ENCODE data around the gene ANO10.
"Not testable (repeated sequence)": the region's sequence is repeated elsewhere in the genome, so short reads cannot be mapped to it uniquely, and the experiment has no call there.

The ANO10 gene

DNA sequence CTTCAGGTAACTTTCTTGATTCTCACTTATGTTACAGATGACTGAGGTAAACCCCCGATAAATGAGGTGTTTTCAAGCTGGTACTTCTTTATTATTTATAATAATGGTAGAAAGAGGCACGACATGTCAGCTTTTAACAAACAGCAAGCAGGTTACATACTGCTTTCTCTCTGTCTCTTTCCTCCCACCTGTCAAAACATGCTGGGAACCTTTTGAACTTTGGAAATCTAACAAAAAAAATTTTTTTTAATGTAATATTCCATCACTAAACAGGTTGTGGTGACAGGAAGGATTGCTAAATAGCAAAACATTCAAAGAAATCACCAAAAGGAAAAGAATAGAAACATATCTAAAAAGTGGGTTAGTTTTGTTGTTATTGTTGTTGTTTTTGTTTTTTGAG, 48.2 kb downstream of the ANO10 start:
- DNase-seq = no peak

DNA sequence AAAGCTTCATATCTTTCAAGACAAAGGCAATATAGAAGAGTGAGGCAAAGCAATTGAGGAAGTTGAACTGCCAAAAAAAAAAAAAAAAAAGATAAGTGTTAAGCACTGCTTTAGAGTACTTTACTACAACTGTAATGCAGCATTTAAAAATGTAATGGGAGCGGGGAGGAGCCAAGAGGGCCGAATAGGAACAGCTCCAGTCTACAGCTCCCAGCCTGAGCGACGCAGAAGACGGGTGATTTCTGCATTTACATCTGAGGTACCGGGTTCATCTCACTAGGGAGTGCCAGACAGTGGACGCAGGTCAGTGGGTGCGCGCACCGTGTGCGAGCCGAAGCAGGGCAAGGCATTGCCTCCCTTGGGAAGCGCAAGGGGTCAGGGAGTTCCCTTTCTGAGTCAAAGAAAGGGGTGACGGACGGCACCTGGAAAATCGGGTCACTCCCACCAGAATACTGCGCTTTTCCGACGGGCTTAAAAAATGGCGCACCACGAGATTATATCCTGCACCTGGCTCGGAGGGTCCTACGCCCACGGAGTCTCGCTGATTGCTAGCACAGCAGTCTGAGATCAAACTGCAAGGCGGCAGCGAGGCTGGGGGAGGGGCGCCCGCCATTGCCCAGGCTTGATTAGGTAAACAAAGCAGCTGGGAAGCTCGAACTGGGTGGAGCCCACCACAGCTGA, 56.0 kb downstream of the ANO10 start:
- DNase-seq = not testable (repeated sequence)

DNA sequence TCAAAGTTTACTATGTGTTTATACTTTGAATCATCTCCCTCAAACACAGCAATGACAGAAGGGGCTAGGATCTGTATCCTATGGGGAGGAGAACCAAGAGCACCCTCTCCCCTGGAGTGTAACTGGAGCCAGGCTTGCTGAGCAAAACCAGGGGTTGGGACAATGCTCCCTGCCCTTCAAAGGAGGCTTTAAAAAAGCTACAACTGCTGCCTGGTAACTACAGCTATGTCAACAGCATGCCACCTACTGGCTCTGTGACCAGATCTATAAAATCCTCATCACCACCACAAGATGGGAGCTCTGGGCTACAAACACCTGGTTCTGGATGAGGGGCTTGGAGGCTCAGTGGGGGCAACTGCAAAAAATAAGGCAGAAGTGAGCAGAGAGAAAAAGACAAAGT, 61.9 kb downstream of the ANO10 start:
- DNase-seq = no peak

DNA sequence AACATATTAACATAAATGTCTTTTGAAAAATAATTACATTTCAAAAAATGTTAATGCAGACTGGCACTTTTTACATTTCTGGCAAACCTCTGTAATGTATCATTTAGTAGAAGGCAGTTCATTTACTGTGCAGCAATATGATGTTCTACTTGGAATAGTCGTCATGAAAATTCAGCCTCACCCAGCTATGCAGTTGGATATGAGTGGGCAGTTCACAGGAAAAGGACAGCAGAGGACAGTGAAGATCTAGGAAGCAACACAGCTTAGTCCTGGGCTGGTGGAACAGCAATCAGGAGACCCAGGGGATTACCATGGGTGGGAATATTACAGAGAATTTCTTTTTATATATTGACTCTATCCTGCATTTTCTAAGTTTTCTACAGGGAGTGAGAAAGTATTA, 63.6 kb downstream of the ANO10 start:
- no peak for DNase-seq

DNA sequence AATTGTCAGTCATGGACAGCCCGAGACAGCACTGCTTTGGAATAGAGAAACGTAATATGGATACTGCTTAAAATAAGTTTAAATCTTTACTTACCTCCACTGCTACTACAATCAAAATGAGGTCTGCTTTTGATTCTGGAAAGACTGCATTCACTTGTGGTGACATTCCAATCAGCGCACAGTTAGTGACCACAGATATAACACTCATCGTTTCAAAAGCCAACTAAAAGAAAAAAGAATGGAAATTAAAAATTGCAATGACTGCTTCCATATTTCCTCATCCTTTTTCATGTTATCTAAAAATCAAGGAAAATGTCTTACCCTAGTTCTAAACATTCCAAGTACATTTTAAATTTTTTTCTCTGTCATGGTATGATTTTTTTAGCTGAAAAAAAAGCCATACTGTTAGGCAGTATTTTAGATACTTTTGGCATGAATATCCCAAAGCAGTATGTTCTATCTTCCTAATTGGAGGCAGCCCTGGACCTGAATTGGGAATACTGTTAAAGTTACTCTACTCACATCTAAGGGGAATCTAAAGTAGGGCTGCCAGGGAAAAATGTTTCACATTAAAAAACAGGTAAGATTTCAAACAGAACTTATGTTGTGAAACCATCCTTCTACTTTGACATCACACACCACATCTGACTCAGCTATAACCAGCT, 72.1 kb downstream of the ANO10 start:
- DNase-seq = no peak

- peak; percentile 18 to 35 for DNase-seq
Observed at GRCh38 chr3:43544277-43544676, 77.5 kb downstream of the ANO10 start.

DNA sequence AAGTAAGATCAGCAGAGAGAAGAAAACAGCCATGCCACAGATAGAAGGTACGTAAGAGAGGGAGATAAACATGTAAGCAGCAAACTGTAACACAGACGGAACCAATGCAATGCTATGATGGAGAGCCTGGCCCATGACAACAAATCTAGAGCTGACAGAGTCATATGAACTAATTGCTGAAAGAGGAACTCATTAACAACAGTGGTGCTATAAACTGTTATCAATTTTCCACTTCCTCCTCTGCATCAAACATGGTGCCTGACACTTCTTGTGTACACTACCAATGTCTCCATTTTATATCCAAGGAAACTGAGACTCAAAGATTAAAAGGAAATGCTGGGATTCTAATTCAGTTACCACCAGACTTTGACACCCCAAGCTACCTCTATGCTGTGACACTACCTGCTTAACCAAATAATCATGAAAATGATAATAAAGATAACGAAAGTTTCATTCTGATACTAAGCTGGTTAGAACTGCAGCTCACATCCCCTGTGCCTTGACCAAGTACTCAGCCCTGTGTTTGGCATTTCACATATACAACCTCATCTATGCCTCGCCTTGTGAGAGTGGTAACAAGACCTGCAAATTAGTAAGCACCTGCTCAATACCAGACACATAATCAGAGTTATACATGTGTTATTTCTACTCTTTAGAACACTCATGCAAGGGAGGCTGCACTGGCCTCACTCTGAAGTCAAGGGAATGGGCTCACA, 79.3 kb downstream of the ANO10 start:
- no peak for DNase-seq

GRCh38 chr3:43540624-43541023, 81.2 kb downstream of the ANO10 start:
- DNase-seq = no peak

DNA sequence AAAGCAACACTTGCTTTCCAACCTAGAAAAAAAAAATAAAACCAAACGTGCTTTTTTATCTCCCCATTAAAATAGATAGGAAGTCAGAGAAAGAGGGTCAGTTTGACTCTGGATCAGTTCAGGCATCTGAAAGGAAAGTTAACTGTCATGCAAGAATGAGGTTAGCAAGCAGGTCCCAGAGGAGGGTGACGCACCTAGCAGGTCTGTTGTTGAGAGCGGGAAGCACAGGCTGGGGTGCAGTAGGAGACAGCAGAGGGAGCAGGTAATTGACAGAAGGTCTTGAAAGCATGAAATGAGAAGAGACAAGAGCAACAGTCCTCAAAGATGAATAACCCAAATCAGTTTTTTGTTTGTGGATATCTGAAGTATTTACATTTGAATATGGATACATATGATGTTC, 82.5 kb downstream of the ANO10 start:
- DNase-seq = no peak

- DNase-seq = no peak
Observed at GRCh38 chr3:43537225-43537624, 84.6 kb downstream of the ANO10 start.

DNA sequence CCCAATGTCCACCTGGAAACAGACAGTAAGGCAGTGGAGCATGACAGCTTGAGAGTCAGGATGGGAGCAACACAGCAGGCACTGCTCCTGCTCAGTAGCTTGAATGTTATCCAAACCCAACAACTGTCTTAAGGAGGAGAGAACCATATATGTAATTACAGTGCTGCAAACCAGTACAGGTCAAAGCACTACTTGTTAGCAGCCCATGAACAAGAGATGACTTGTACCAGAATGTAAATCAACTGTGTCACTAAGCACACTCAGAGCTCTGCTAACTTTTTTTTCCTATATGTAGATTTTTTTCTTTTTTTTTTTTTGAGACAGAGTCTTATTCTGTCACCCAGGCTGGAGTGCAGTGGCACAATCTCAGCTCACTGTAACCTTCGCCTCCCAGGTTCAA, 87.1 kb downstream of the ANO10 start:
- DNase-seq = no peak

GRCh38 chr3:43533009-43533408, 88.8 kb downstream of the ANO10 start:
- DNase-seq = no peak

DNA sequence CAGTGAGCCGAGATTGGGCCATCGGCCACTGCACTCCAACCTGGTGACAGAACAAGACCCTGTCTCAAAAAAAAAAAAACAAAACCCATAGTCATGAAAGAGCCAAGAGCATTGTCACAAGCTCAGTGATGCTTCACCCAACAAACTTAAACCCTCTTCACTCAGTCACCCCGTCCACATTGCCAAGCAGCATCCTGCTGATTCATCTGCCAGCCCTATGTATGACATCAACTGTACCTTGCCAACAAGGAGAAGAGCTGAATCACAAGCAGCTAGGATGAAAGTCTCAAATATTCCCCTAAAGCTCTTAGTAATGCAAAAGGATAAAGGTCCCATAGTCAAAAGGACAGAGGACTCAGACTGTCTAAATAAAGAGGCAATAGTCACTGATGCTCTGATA, 90.0 kb downstream of the ANO10 start:
- no peak for DNase-seq

DNA sequence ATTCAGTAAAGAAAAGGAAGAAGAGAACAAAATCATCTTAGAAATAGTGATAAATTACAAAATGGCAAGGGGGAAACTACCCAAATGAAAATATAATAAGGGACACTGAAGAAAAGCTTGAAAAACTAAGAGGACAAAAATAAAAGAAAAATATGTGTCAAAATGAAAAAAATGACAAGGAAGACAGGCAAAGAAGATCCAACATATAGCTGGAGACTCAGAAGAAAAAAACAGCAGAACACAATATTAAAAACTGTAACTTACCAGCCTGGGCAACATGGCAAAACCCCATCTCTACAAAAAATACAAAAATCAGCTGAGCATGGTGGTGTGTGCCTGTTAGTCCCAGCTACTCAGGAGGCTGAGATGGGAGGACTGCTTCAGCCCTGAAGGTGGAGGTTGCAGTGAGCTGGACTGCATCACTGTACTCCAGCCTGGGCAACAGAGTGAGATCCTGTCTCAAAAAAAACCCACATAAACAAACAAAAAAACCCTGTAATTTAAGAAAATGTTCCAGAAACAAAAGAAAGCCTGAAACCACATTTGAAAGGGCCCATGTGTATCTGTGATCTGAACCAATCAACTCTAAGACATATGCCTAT, 93.2 kb downstream of the ANO10 start:
- DNase-seq = no peak

GRCh38 chr3:43526956-43527355, 94.9 kb downstream of the ANO10 start:
- DNase-seq = no peak

- no peak for DNase-seq
Observed at GRCh38 chr3:43525941-43526607, 95.7 kb downstream of the ANO10 start.

DNA sequence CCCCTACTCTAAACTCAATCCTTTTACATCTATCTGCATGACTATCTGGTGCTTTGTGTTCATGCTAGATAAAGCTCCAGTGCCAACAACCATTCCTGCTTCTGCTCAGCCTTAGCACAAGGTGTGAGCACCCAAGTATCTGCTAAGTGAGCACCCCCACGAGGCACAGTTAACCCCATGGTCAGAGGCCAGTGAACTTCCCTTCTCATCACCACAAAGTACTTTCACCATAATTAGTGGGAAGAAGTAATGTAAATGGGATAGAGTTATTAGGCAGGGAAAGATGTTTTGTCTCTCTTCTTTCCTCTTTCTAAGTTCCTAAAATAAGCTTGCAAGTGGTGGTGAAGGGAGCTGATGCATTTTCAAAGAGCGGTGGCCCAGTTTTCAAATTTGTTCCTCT, 96.4 kb downstream of the ANO10 start:
- DNase-seq = no peak

- no peak for DNase-seq
Observed at GRCh38 chr3:43523454-43524053, 98.3 kb downstream of the ANO10 start.

- no peak for DNase-seq
Observed at GRCh38 chr3:43522727-43523362, 99.0 kb downstream of the ANO10 start.

GRCh38 chr3:43521941-43522340, 99.9 kb downstream of the ANO10 start:
- DNase-seq = no peak

DNA sequence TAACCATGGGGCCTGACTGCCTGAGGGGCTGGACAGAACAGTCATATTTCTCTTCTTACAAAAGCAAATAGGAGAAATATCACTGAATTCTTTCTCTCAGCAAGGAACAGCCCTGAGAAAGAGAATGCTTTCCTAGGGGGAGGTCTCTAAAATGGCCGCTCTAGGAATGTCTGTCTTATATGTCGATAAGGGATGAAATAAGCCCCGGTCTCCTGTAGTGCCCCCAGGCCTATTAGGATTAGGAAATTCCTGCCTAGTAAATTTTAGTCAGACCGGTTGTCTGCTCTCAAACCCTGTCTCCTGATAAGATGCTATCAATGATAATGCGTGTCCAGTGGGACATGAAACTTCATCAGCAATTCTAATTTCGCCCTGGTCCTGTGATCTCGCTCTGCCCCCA, 103.3 kb downstream of the ANO10 start:
- not testable (repeated sequence) for DNase-seq

DNA sequence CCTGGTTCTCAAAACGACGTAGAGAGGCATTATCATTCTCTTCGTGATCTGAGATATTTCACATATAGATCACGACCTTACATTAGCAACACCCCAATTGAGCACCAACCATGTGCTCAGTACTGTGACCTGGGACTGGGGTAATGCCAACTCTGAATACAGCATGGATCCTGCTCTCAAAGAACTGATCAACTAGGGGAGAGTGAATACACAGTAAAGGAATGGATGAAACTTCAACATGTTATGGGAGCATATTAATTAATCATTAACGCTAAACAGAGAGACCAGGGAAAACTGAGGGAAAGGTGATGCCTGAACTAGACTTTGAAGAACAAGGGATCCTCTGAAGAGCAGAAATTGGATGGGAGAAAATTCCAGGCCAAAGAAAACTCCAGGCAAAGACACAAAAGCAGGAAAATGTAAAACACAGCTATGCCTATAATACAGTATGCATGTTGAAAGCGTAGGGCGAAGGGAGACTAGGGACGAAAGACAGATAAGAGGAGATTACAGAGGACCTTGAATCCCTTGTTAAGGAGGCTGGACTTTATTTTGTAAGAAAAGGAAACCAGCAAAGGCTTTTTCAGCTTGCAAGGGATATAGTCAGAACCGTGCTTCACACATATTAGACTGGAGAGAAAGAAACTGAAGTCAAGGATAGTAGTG, 105.7 kb downstream of the ANO10 start:
- no peak for DNase-seq

Data from SHP77 (cell line).